ENCODE results near the gene TSBP1. TPM values are rescaled to one million over a fixed set of nuclear protein-coding genes. Genes with fewer than 3 reads are reported as not detected.

TSBP1 gene
- total RNA-seq, 2 donors from 2014 or later = not detected

GRCh38 chr6:32406857-32407256 is 35.2 kb upstream of the TSBP1 start, which contains the start of gene BTNL2:
BTNL2 (minus strand) TSS chr6:32407181; CDS start chr6:32407123, 58 bp downstream.
- Mint-ChIP-seq H3K4me3 (no peak within 1 kb of the TSS), H3K27me3 (ENCODE audit: insufficient read depth) (peaks cover 26% of the 10 kb centered on the region), H3K36me3 (ENCODE audit: low read depth) (no peaks in the 10 kb centered on the region), H3K27ac (no peak within 1 kb of the TSS), H3K4me1 (no peaks in the 10 kb centered on the region), H3K9me3 (peaks cover 3% of the 10 kb centered on the region)
- Histone ChIP-seq H3K27ac (ENCODE audit: low read depth, low read length) (no peak within 1 kb of the TSS), H3K36me3 (ENCODE audit: control insufficient read depth, insufficient read depth, low read length) (no peaks in the 10 kb centered on the region), H3K9ac (ENCODE audit: extremely low read depth, low read length, poor library complexity, severe bottlenecking) (no peak within 1 kb of the TSS), H3K9me3 (ENCODE audit: control insufficient read depth, low read length) (no peaks in the 10 kb centered on the region), H3K27me3 (ENCODE audit: control insufficient read depth, insufficient read depth, low read length, poor library complexity, severe bottlenecking) (peaks cover 5% of the 10 kb centered on the region), H3K4me1 (ENCODE audit: control insufficient read depth, insufficient read depth, low read length) (no peaks in the 10 kb centered on the region), H3K4me3 (ENCODE audit: low read length) (no peak within 1 kb of the TSS)
- no peak for DNase-seq
- WGBS, 2 experiments (ENCODE audit: insufficient coverage in 1 of 2, insufficient read length in 1 of 2) = 78 to 80% methylated on average over 2 to 4 of the region's 4 CpGs
- no peak for TF ChIP-seq CTCF (conservative IDR thresholded peaks at IDR 0.05)

- Mint-ChIP-seq H3K4me1 (no peaks in the 10 kb centered on the region), H3K4me3 (no peak overlapping the region), H3K9me3 (peaks cover 5% of the 10 kb centered on the region), H3K36me3 (ENCODE audit: low read depth) (no peaks in the 10 kb centered on the region), H3K27me3 (ENCODE audit: insufficient read depth) (peaks cover 20% of the 10 kb centered on the region), H3K27ac (no peak overlapping the region)
- no peak for DNase-seq
- TF ChIP-seq CTCF (conservative IDR thresholded peaks at IDR 0.05) = no peak
- Histone ChIP-seq H3K36me3 (ENCODE audit: control insufficient read depth, insufficient read depth, low read length) (no peaks in the 10 kb centered on the region), H3K9me3 (ENCODE audit: control insufficient read depth, low read length) (no peaks in the 10 kb centered on the region), H3K9ac (ENCODE audit: extremely low read depth, low read length, poor library complexity, severe bottlenecking) (no peak overlapping the region), H3K4me3 (ENCODE audit: low read length) (no peak overlapping the region), H3K27me3 (ENCODE audit: control insufficient read depth, insufficient read depth, low read length, poor library complexity, severe bottlenecking) (peaks cover 5% of the 10 kb centered on the region), H3K4me1 (ENCODE audit: control insufficient read depth, insufficient read depth, low read length) (no peaks in the 10 kb centered on the region), H3K27ac (ENCODE audit: low read depth, low read length) (no peak overlapping the region)
- WGBS, 2 experiments (ENCODE audit: insufficient coverage in 1 of 2, insufficient read length in 1 of 2) = 83 to 85% methylated on average over 8 to 9 of the region's 9 CpGs
Measured at GRCh38 chr6:32406197-32406596, 34.5 kb upstream of the TSBP1 start.

DNA sequence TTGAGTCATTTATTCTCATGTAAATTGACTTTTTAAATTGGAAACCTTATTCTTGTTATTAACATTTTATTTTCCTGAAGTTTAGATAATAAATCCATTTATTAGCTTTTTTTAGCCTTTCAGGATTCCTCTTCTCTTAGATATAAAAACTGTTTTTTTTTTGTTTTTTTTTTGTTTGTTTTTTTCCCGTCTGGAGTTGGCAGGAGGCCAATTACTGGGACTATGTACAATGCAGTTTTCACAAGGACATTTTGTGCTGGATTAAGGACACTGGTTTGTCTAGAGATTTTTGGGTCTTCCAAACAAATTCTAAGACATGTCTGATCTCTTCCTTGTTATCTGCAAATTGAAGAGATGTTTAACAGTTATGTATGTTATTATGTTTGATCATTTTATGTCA is 34.0 kb upstream of the TSBP1 start:
- peaks cover 5% of the 10 kb centered on the region for H3K27me3 ChIP-seq (ENCODE audit: control insufficient read depth, insufficient read depth, low read length, poor library complexity, severe bottlenecking)
- H3K27me3 Mint-ChIP-seq (ENCODE audit: insufficient read depth) = peaks cover 18% of the 10 kb centered on the region

More for the DNA sequence above, 34.0 kb upstream of the TSBP1 start:
- whole genome bisulfite sequencing, 2 experiments (ENCODE audit: insufficient coverage in 1 of 2, insufficient read length in 1 of 2) = 53% methylated on average over 1 of the region's 1 CpG; no CpG with 5 or more reads in 1 of the 2 experiments
- Histone ChIP-seq H3K27ac (ENCODE audit: low read depth, low read length) (no peak overlapping the region), H3K9me3 (ENCODE audit: control insufficient read depth, low read length) (no peaks in the 10 kb centered on the region), H3K4me1 (ENCODE audit: control insufficient read depth, insufficient read depth, low read length) (no peaks in the 10 kb centered on the region), H3K4me3 (ENCODE audit: low read length) (no peak overlapping the region), H3K9ac (ENCODE audit: extremely low read depth, low read length, poor library complexity, severe bottlenecking) (no peak overlapping the region), H3K36me3 (ENCODE audit: control insufficient read depth, insufficient read depth, low read length) (no peaks in the 10 kb centered on the region)
- Mint-ChIP-seq H3K9me3 (peaks cover 7% of the 10 kb centered on the region), H3K4me1 (no peaks in the 10 kb centered on the region), H3K4me3 (no peak overlapping the region), H3K27ac (no peak overlapping the region), H3K36me3 (ENCODE audit: low read depth) (no peaks in the 10 kb centered on the region)
- TF ChIP-seq CTCF (conservative IDR thresholded peaks at IDR 0.05) = no peak
- no peak for DNase-seq
